Raji (cell line): ENCODE data around the gene DNAL4.

Experiments used
- POLR2A ChIP-seq: IDR thresholded peaks from 2 replicates; pipeline ENCODE4 v1.6.1; 2011; ENCODE audit warnings: low read depth, low read length, control low read depth; ENCODE audit not compliant: insufficient read depth

The DNAL4 gene

GRCh38 chr22:38793721-38794466 lies at the start of gene DNAL4:
Gene DNAL4 (minus strand): TSS chr22:38794143. CDS start chr22:38782731, 11,412 bp downstream.
- TF ChIP-seq POLR2A, result peak; percentile 51; the same call in 1 of the 2 replicates

GRCh38 chr22:38843201-38843656 lies 49.3 kb upstream of the DNAL4 start:
- no peak for TF ChIP-seq POLR2A

DNA sequence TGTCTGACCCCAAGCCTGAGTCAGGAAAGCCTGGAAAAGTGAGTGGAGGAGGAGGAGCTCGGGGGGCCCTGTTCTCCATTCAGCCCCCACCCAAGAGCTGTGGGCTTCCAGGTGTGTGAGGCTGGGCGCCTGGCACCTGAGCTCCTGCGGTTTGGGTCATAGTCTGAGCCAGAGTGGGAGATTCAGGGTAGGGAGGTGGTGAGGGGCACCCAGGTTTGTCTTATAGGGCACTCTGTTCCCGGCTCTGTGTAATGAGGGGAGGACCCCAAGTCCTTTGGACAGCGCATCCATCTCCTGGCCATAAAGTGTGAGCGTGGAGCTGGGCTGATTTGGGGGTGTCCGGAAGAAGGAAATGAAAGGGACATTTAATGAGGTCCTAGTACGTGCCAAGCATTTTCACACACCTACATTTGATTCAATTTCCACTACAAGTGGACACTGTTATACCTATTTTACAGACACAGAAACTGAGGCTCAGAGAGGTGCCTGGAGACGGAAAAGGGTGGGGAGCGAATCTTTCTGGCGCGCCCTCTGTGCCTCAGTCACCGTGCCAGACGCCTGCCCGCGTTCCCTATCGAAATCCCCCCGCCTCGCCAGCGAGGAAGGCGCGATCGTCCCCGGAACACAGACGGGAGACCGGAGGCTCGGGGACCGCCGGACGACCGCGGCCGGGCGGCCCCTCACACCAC lies 48.7 kb upstream of the DNAL4 start:
- TF ChIP-seq POLR2A, result no peak

DNA sequence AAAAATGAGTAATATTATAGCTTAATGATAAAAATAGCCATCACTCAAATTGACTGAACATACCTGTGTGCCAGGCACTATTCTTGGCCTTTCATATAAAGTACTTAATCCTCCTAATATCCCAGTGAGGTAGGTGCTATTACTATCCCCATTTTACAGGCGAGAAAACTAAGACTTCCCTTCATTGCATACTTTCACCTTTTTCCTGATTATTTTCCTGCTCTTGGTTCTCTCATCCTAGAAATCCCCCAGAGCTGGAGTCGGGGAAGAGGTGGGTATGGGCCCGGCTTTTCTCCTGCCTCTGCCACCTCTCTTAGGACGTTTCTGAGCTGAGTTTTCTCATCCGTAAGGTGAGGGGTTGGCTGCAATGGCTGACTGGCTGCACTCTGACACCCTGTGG lies 47.7 kb upstream of the DNAL4 start:
- TF ChIP-seq POLR2A, result no peak

DNA sequence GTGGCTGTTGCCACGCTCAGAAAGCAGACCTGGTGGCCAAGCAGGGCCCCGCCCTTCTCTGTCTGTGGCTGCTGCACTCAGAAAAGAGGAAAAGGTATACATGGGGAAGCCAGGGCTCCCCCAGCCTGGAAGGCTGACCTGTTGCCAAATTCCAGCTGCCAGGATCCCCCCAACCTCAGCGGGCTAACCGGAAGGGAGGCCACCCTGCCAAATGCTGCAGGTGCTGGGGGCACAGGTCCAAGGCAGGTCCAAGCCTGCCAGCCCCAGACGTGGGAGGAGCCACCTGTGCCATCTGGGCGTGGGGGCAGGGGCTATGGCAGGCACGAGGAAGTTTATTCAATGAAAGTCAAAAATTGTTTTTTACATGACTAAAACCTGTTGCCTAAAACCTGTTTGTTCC lies 47.3 kb upstream of the DNAL4 start:
- TF ChIP-seq POLR2A, result no peak

- TF ChIP-seq POLR2A, result no peak
Measured at GRCh38 chr22:38840129-38840528, 46.2 kb upstream of the DNAL4 start.

DNA sequence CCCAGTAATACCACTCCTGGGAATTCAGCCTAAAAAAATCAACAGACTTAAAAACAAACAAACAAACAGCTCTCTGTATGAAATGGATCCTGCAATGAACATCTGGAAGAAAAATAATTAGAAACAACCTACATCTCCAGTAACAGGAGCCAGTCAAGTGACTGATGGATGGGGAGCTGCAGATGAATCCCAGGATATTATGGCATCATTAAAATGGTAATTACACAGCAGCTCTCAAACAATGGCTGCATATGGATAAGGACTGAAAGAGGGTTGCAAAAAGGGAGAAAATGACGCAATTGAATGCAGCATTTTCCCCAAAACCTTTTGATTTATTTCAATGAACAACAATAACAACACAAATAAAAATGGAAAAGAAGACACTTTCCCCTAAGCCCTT lies 45.7 kb upstream of the DNAL4 start:
- no peak for TF ChIP-seq POLR2A

- no peak for TF ChIP-seq POLR2A
Measured at GRCh38 chr22:38837414-38837928, 43.5 kb upstream of the DNAL4 start.

- TF ChIP-seq POLR2A, result no peak
Measured at GRCh38 chr22:38835888-38836301, 42.0 kb upstream of the DNAL4 start.

DNA sequence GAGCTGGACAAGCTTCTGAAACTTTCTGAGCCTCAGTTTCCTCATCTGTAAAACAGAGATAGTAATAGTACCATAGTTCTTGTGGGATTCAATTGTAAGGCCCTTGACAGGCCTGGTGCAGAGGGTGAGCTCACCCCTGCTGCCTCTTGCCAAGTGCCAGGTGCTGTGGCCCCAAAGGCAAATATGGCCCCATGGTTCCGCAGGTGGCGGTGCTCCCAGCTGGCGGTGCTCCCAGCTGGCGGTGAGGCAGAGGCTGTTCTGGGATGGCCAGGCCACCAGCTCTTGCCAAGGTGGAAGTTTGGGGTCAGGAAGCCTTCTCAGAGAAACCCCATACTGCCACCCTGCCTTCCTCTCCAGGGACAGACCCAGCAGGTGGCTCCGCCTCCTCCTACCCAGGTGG lies 41.0 kb upstream of the DNAL4 start:
- no peak for TF ChIP-seq POLR2A

DNA sequence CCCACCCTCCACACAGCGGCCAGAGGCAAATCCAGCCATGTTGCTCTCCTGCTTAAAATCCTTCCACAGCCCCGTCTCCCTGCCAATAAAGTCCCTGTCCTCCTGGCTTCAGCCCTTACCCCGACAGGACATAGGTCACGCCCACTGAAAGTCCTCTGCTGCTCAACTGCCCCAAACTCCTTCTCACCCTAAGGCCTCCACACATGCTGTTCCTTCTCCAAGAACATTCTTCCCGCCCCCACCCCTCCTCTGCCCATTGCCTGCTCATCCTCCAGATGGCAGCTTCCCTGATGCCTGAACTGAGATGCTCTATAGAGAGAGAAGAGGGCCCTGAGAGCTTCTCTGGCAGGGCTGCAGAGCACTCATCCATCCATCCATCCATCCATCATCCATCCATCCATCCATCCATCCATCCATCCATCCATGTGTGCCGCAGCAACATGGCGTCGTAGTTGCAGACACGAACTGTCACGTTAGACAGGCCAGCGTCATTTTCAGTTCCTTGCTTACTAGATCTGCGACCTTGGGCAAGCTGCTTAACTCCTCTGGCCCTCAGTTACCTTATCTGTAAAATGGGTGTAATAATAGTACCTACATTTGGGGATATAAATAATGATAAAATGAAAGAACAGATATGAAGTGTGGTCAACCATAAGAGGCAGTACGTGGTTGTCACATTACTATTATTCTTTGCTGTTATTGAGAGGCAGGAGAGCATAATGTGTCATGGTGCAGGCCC lies 40.4 kb upstream of the DNAL4 start:
- TF ChIP-seq POLR2A, result no peak

DNA sequence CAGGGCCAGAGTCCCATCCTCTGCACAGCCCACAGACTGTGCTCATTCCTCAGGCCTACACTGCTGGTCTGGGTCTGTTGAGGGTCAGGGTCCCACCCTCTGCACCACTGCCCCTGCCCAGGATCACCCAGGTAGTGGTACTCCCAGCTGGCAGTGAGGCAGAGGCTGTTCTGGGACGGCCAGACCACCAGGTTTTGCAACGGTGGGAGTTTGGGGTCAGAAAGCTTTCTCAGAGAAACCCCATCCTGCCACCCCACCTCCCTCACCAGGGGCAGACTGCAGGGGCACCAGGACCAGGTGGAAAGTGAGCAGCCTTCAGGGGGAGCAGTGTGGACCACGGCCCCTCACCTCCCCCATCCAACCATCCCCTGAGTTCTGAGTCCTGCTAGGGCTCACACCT lies 39.1 kb upstream of the DNAL4 start:
- TF ChIP-seq POLR2A, result no peak

GRCh38 chr22:38832005-38832978 lies 38.3 kb upstream of the DNAL4 start:
- no peak for TF ChIP-seq POLR2A

GRCh38 chr22:38831166-38831945 lies 37.4 kb upstream of the DNAL4 start:
- TF ChIP-seq POLR2A, result no peak

DNA sequence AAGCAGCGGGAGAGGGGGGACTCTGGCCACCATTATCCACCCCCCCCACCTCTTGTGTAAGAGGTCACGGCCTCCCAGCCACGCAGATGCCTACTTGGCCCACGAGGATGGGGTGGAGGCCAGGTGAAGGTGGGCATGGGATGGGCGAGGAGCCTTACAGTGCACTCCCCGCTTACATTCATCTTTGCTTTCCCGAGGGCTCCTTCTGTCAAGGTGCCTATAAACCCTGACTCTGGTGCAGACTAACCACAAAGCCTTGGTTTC lies 36.8 kb upstream of the DNAL4 start:
- TF ChIP-seq POLR2A, result no peak
